Body of pancreas (tissue), 4 donors: ENCODE results near the gene KIAA1671. TPM values are rescaled to one million over a fixed set of nuclear protein-coding genes. Genes with fewer than 3 reads are reported as not detected.

ENCODE experiments used
- ATAC-seq: fragments of 150-250 bp; one replicate; pipeline ENCODE4 v1.9.1; 2016
- DNase-seq, 4 donors: peaks; one replicate each; pipeline ENCODE4 v3.0.0-alpha.2; 2019
- H3K27ac ChIP-seq, 4 donors: fragments of 200-600 bp; sonication (generic); 1 replicate in 3 of 4; 2 replicates in 1 of 4; pipeline versions ENCODE4 v1.5.1 to v1.6.1; 2016 to 2019; ENCODE audit warnings: mild to moderate bottlenecking in 1 of 4, mixed read lengths in 1 of 4, moderate library complexity in 1 of 4
- H3K27me3 ChIP-seq, 2 donors: fragments of 200-600 bp; sonication (generic); one replicate each; pipeline ENCODE4 v1.6.0; 2016; ENCODE audit warnings: mild to moderate bottlenecking in 1 of 2
- H3K36me3 ChIP-seq, 2 donors: fragments of 200-600 bp; sonication (generic); replicated peaks in 1 of 2; 2 replicates each; pipeline ENCODE4 v1.5.1; 2016; ENCODE audit warnings: low read depth in 2 of 2; ENCODE audit not compliant: insufficient read depth in 1 of 2
- H3K4me1 ChIP-seq: fragments of 200-600 bp; sonication (generic); one replicate; pipeline ENCODE4 v1.6.0; 2016
- H3K4me3 ChIP-seq, 2 donors: fragments of 200-600 bp; sonication (generic); 1 replicate in 1 of 2; 2 replicates in 1 of 2; pipeline ENCODE4 v1.5.1; 2016 to 2019
- H3K9me3 ChIP-seq, 3 donors: fragments of 200-600 bp; sonication (generic); 1 replicate in 2 of 3; 2 replicates in 1 of 3; pipeline ENCODE4 v1.5.1; 2016
- POLR2A ChIP-seq, 3 donors: fragments of 450-650 bp; IDR thresholded peaks; one replicate each; pipeline ENCODE4 v1.6.1; 2016; ENCODE audit warnings: antibody characterized with exemption in 3 of 3, mild to moderate bottlenecking in 2 of 3
- WGBS, 2 donors: methylation state at CpG; one replicate each; pipeline ENCODE4 v1.1.5; 2017; 5-methylcytosine and 5-hydroxymethylcytosine counted together
- intact Hi-C: fragments of 100-400 bp; cut with DNase I; formaldehyde crosslinking; loops from one replicate; pipeline ENCODE4 v1.15.1; 2023
- total RNA-seq, 2 donors: library from RNA; depleted of rRNA; stranded (reverse); fragments of >200 nt; gene quantifications; one replicate each; pipeline ENCODE4 v1.1.0, GENCODE V29; 2016
- TF ChIP-seq, protein P1 (sequence below), 7 experiments: fragments of 450-650 bp in 4 of 7; fragments of 200-600 bp in 3 of 7; sonication (generic) in 3 of 7; IDR thresholded peaks; one replicate each; pipeline ENCODE4 v1.5.1; 2016 to 2019; ENCODE audit warnings: antibody characterized with exemption in 7 of 7

The KIAA1671 gene
- total RNA-seq, 2 donors from 2014 or later = 24.9 to 79.8 TPM

- Histone ChIP-seq H3K9me3 (no peaks in the 10 kb centered on the region), H3K27ac (no peak overlapping the region), H3K27me3 (no peaks in the 10 kb centered on the region), H3K4me1 (peaks cover 4% of the 10 kb centered on the region), H3K36me3 (no peaks in the 10 kb centered on the region), H3K4me3 (no peak overlapping the region)
- 69 to 79% methylated on average over 3 to 9 of the region's 9 CpGs for WGBS, 2 donors
- intact Hi-C loops = no loop called here
- ATAC-seq (no peak), DNase-seq (no peak)
- TF ChIP-seq, protein P1, sequence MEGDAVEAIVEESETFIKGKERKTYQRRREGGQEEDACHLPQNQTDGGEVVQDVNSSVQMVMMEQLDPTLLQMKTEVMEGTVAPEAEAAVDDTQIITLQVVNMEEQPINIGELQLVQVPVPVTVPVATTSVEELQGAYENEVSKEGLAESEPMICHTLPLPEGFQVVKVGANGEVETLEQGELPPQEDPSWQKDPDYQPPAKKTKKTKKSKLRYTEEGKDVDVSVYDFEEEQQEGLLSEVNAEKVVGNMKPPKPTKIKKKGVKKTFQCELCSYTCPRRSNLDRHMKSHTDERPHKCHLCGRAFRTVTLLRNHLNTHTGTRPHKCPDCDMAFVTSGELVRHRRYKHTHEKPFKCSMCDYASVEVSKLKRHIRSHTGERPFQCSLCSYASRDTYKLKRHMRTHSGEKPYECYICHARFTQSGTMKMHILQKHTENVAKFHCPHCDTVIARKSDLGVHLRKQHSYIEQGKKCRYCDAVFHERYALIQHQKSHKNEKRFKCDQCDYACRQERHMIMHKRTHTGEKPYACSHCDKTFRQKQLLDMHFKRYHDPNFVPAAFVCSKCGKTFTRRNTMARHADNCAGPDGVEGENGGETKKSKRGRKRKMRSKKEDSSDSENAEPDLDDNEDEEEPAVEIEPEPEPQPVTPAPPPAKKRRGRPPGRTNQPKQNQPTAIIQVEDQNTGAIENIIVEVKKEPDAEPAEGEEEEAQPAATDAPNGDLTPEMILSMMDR (IDR thresholded peaks at IDR 0.05) = no peak
- no peak for TF ChIP-seq POLR2A (IDR thresholded peaks at IDR 0.05)
Measured at GRCh38 chr22:25090225-25090890, 137.8 kb downstream of the KIAA1671 start.

- ATAC-seq (no peak), DNase-seq (no peak)
- no peak overlapping the region for H3K27ac ChIP-seq
- TF ChIP-seq POLR2A (IDR thresholded peaks at IDR 0.05) = no peak
- H3K27me3 ChIP-seq = no peaks in the 10 kb centered on the region
- H3K36me3 ChIP-seq = no peaks in the 10 kb centered on the region
- 93 to 96% methylated on average over 9 of the region's 9 CpGs for WGBS, 2 donors
- no peaks in the 10 kb centered on the region for H3K4me1 ChIP-seq
- no peak overlapping the region for H3K4me3 ChIP-seq
- no peaks in the 10 kb centered on the region for H3K9me3 ChIP-seq
- intact Hi-C loops = no loop called here
Measured at GRCh38 chr22:25091458-25091857, 138.9 kb downstream of the KIAA1671 start.

- Histone ChIP-seq H3K27me3 (no peaks in the 10 kb centered on the region), H3K36me3 (no peaks in the 10 kb centered on the region), H3K4me1 (no peaks in the 10 kb centered on the region), H3K9me3 (no peaks in the 10 kb centered on the region), H3K27ac (no peak overlapping the region), H3K4me3 (no peak overlapping the region)
- intact Hi-C loops = no loop called here
- ATAC-seq (no peak), DNase-seq (no peak)
- 86 to 89% methylated on average over 4 of the region's 4 CpGs for WGBS, 2 donors
- TF ChIP-seq POLR2A (IDR thresholded peaks at IDR 0.05) = no peak
- TF ChIP-seq, protein P1 (IDR thresholded peaks at IDR 0.05) = no peak
Measured at GRCh38 chr22:25092119-25092518, 139.6 kb downstream of the KIAA1671 start.

GRCh38 chr22:25094579-25094978 is 142.1 kb downstream of the KIAA1671 start:
- no peak for ATAC-seq
- Histone ChIP-seq H3K9me3 (no peaks in the 10 kb centered on the region), H3K27me3 (no peaks in the 10 kb centered on the region), H3K4me3 (no peak overlapping the region), H3K27ac (no peak overlapping the region), H3K4me1 (no peaks in the 10 kb centered on the region), H3K36me3 (no peaks in the 10 kb centered on the region)
- DNase-seq = no peak
- TF ChIP-seq, protein P1 (IDR thresholded peaks at IDR 0.05) = no peak
- TF ChIP-seq POLR2A (IDR thresholded peaks at IDR 0.05) = no peak
- WGBS, 2 donors = 77 to 86% methylated on average over 6 of the region's 6 CpGs
- intact Hi-C loops = no loop called here

GRCh38 chr22:25095869-25096268 is 143.4 kb downstream of the KIAA1671 start:
- H3K4me3 ChIP-seq = no peak overlapping the region
- no peaks in the 10 kb centered on the region for H3K27me3 ChIP-seq
- no peaks in the 10 kb centered on the region for H3K9me3 ChIP-seq
- no peaks in the 10 kb centered on the region for H3K4me1 ChIP-seq
- DNase-seq = no peak
- H3K36me3 ChIP-seq = no peaks in the 10 kb centered on the region
- ATAC-seq = no peak
- 83 to 89% methylated on average over 7 of the region's 7 CpGs for WGBS, 2 donors
- TF ChIP-seq POLR2A (IDR thresholded peaks at IDR 0.05) = no peak
- TF ChIP-seq, protein P1 (IDR thresholded peaks at IDR 0.05) = no peak
- no peak overlapping the region for H3K27ac ChIP-seq
- intact Hi-C loops = no loop called here
